Thymus (tissue), 11 donors: ENCODE data around the gene LACRT. TPM values are rescaled to one million over a fixed set of nuclear protein-coding genes. Genes with fewer than 3 reads are reported as not detected.

Source experiments
- DNase-seq, 9 donors: peaks; one replicate each; pipeline ENCODE4 v3.0.0-alpha.2; 2013; ENCODE audit warnings: low spot score in 9 of 9, low read depth in 6 of 9, missing footprints in 1 of 9
- H3K27ac ChIP-seq, 2 donors: one replicate each; pipeline ENCODE4 v1.5.1; 2013; ENCODE audit warnings: control low read depth in 1 of 2, low read depth in 1 of 2, low read length in 1 of 2, mild to moderate bottlenecking in 1 of 2, moderate library complexity in 1 of 2
- H3K27me3 ChIP-seq, 2 donors: one replicate each; pipeline ENCODE4 v1.5.1; 2013; ENCODE audit warnings: low read length in 1 of 2; ENCODE audit not compliant: control insufficient read depth in 2 of 2, insufficient read depth in 1 of 2
- H3K36me3 ChIP-seq, 2 donors: one replicate each; pipeline ENCODE4 v1.5.1; 2013; ENCODE audit warnings: low read length in 1 of 2, mild to moderate bottlenecking in 1 of 2, moderate library complexity in 1 of 2; ENCODE audit not compliant: control insufficient read depth in 2 of 2, insufficient read depth in 2 of 2
- H3K4me1 ChIP-seq, 2 donors: one replicate each; pipeline ENCODE4 v1.5.1; 2013; ENCODE audit warnings: low read length in 2 of 2; ENCODE audit not compliant: control insufficient read depth in 2 of 2, insufficient read depth in 2 of 2
- H3K4me3 ChIP-seq, 2 donors: one replicate each; pipeline ENCODE4 v1.5.1; 2013; ENCODE audit warnings: low read length in 2 of 2, control low read depth in 1 of 2, mild to moderate bottlenecking in 1 of 2
- H3K9me3 ChIP-seq, 2 donors: one replicate each; pipeline ENCODE4 v1.5.1; 2013; ENCODE audit warnings: low read length in 1 of 2, mild to moderate bottlenecking in 1 of 2; ENCODE audit not compliant: control insufficient read depth in 2 of 2, insufficient read depth in 1 of 2
- WGBS: extraction: QIAGEN DNeasy Blood & Tissue Kit; methylation state at CpG from one replicate; pipeline ENCODE4 v1.1.7; 2013; 5-methylcytosine and 5-hydroxymethylcytosine counted together
- polyA plus RNA-seq: library from polyadenylated mRNA; stranded (reverse); fragments of 200-250 nt; gene quantifications from one replicate; pipeline ENCODE4 v1.2.3, GENCODE V29; 2013
- total RNA-seq: library from RNA; stranded (reverse); fragments of 120-200 nt; gene quantifications from one replicate; pipeline ENCODE4 v1.2.4, GENCODE V29; 2013
- donor health status: healthy.

LACRT gene
- total and polyA plus RNA-seq, 2 donors, result 2.2 to 11.5 TPM

- Histone ChIP-seq H3K4me1 (peaks cover 2 to 12% of the 10 kb centered on the region in 2 donors), H3K36me3 (no peaks in the 10 kb centered on the region), H3K27ac (peak overlapping the region in 1 of 2 donors; percentile 52), H3K9me3 (no peaks in the 10 kb centered on the region), H3K4me3 (no peak overlapping the region), H3K27me3 (peaks cover 0 to 25% of the 10 kb centered on the region in 2 donors)
- peak; percentile 23 to 75 (median 42) for DNase-seq
- 13% methylated on average over 3 of the region's 3 CpGs for WGBS
Observed at GRCh38 chr12:54596526-54596946, 38.2 kb downstream of the LACRT start.

GRCh38 chr12:54595471-54595870 is 39.2 kb downstream of the LACRT start:
- no peak overlapping the region for H3K4me3 ChIP-seq
- no peak for DNase-seq
- 92% methylated on average over 3 of the region's 3 CpGs for WGBS
- no peak overlapping the region for H3K27ac ChIP-seq
- H3K27me3 ChIP-seq, result peaks cover 0 to 36% of the 10 kb centered on the region in 2 donors
- H3K9me3 ChIP-seq, result no peaks in the 10 kb centered on the region
- no peaks in the 10 kb centered on the region for H3K36me3 ChIP-seq
- peaks cover 2 to 12% of the 10 kb centered on the region in 2 donors for H3K4me1 ChIP-seq

GRCh38 chr12:54593725-54594124 is 41.0 kb downstream of the LACRT start:
- H3K9me3 ChIP-seq, result no peaks in the 10 kb centered on the region
- H3K4me3 ChIP-seq, result no peak overlapping the region
- H3K27ac ChIP-seq, result no peak overlapping the region
- no peak for DNase-seq
- H3K4me1 ChIP-seq, result peaks cover 2 to 14% of the 10 kb centered on the region in 2 donors
- H3K36me3 ChIP-seq, result no peaks in the 10 kb centered on the region
- peaks cover 7 to 51% of the 10 kb centered on the region in 2 donors for H3K27me3 ChIP-seq
- WGBS, result 94% methylated on average over 5 of the region's 5 CpGs

GRCh38 chr12:54593135-54593534 is 41.6 kb downstream of the LACRT start:
- no peak for DNase-seq
- H3K9me3 ChIP-seq, result no peaks in the 10 kb centered on the region
- no peaks in the 10 kb centered on the region for H3K36me3 ChIP-seq
- no peak overlapping the region for H3K4me3 ChIP-seq
- H3K27ac ChIP-seq, result no peak overlapping the region
- WGBS, result 83% methylated on average over 4 of the region's 4 CpGs
- peaks cover 12 to 53% of the 10 kb centered on the region in 2 donors for H3K27me3 ChIP-seq
- H3K4me1 ChIP-seq, result peaks cover 2 to 16% of the 10 kb centered on the region in 2 donors

GRCh38 chr12:54592316-54592715 is 42.4 kb downstream of the LACRT start:
- WGBS, result 92% methylated on average over 2 of the region's 2 CpGs
- peaks cover 20 to 61% of the 10 kb centered on the region in 2 donors for H3K27me3 ChIP-seq
- no peaks in the 10 kb centered on the region for H3K36me3 ChIP-seq
- H3K4me3 ChIP-seq, result no peak overlapping the region
- H3K4me1 ChIP-seq, result peaks cover 2 to 18% of the 10 kb centered on the region in 2 donors
- no peak for DNase-seq
- no peak overlapping the region for H3K27ac ChIP-seq
- H3K9me3 ChIP-seq, result no peaks in the 10 kb centered on the region

- Histone ChIP-seq H3K36me3 (no peaks in the 10 kb centered on the region), H3K27me3 (peaks cover 25 to 73% of the 10 kb centered on the region in 2 donors), H3K4me1 (peaks cover 0 to 7% of the 10 kb centered on the region in 2 donors), H3K4me3 (no peak overlapping the region), H3K27ac (no peak overlapping the region), H3K9me3 (no peaks in the 10 kb centered on the region)
- no peak for DNase-seq
- WGBS, result 93% methylated on average over 7 of the region's 7 CpGs
Observed at GRCh38 chr12:54590978-54591591, 43.6 kb downstream of the LACRT start.

GRCh38 chr12:54589964-54590363 is 44.7 kb downstream of the LACRT start:
- Histone ChIP-seq H3K27ac (no peak overlapping the region), H3K4me1 (peaks cover 0 to 6% of the 10 kb centered on the region in 2 donors), H3K4me3 (no peak overlapping the region), H3K27me3 (peaks cover 28 to 81% of the 10 kb centered on the region in 2 donors), H3K36me3 (no peaks in the 10 kb centered on the region), H3K9me3 (no peaks in the 10 kb centered on the region)
- 96% methylated on average over 5 of the region's 5 CpGs for WGBS
- DNase-seq, result no peak

- Histone ChIP-seq H3K4me1 (peaks cover 0 to 6% of the 10 kb centered on the region in 2 donors), H3K27me3 (peaks cover 32 to 90% of the 10 kb centered on the region in 2 donors), H3K27ac (no peak overlapping the region), H3K9me3 (no peaks in the 10 kb centered on the region), H3K36me3 (no peaks in the 10 kb centered on the region), H3K4me3 (peak overlapping the region in 1 of 2 donors; percentile 40)
- DNase-seq, result no peak
- 32% methylated on average over 13 of the region's 13 CpGs for WGBS
Observed at GRCh38 chr12:54588890-54589267, 45.8 kb downstream of the LACRT start.

- no peak for DNase-seq
- Histone ChIP-seq H3K9me3 (no peaks in the 10 kb centered on the region), H3K4me3 (peak within 1 kb of the TSS in 1 of 2 donors; percentile 40), H3K27me3 (peaks cover 32 to 92% of the 10 kb centered on the region in 2 donors), H3K27ac (no peak within 1 kb of the TSS), H3K36me3 (no peaks in the 10 kb centered on the region), H3K4me1 (peaks cover 0 to 6% of the 10 kb centered on the region in 2 donors)
- WGBS, result 5% methylated on average over 77 of the region's 77 CpGs
Observed at GRCh38 chr12:54588110-54588889, 46.4 kb downstream of the LACRT start, which contains the start of gene PPP1R1A. Gene PPP1R1A (minus strand): TSS chr12:54588659. CDS start chr12:54588488, 171 bp downstream.
